Bronchial epithelial cell (primary cell): ENCODE measurements around the gene CX3CR1. TPM values are rescaled to one million over a fixed set of nuclear protein-coding genes. Genes with fewer than 3 reads are reported as not detected.
"Not testable (repeated sequence)": the region's sequence is repeated elsewhere in the genome, so short reads cannot be mapped to it uniquely, and the experiment has no call there.

Source experiments
- DNase-seq: peaks from one replicate; pipeline ENCODE4 v3.0.0-alpha.2; 2010; ENCODE audit warnings: low read depth
- FAIRE-seq: peaks from 2 replicates; lab custom pipeline; 2011; peaks lifted over from hg19 to GRCh38; lab: Jason Lieb, UNC
- H3K27me3 ChIP-seq: 2 replicates; pipeline ENCODE4 v1.5.1; 2011; ENCODE audit warnings: low read length; ENCODE audit not compliant: control insufficient read depth, insufficient read depth
- H3K36me3 ChIP-seq: 2 replicates; pipeline ENCODE4 v1.5.1; 2011; ENCODE audit warnings: low read length; ENCODE audit not compliant: control insufficient read depth, insufficient read depth
- H3K4me3 ChIP-seq: 2 replicates; pipeline ENCODE4 v1.5.1; 2011; ENCODE audit warnings: mild to moderate bottlenecking, low read depth, low read length, control low read depth
- CTCF ChIP-seq: IDR thresholded peaks from 2 replicates; pipeline ENCODE4 v1.5.1; 2011; ENCODE audit warnings: mild to moderate bottlenecking, moderate library complexity, low read length, control low read depth, inconsistent platforms; ENCODE audit not compliant: insufficient read depth, severe bottlenecking
- total RNA-seq: library from RNA; depleted of rRNA; stranded (reverse); fragments of >200 nt; gene quantifications from 2 replicates; pipeline ENCODE4 v1.2.1, GENCODE V29; 2014

The CX3CR1 gene
- total RNA-seq, 1 donor from 2014 or later = not detected

GRCh38 chr3:39241561-39241960, 38.3 kb downstream of the CX3CR1 start:
- TF ChIP-seq CTCF = no peak
- Histone ChIP-seq H3K36me3 (no peaks in the 10 kb centered on the region), H3K27me3 (peaks cover 6% of the 10 kb centered on the region), H3K4me3 (no peak overlapping the region)
- FAIRE-seq (no peak), DNase-seq (no peak)

- no peak for FAIRE-seq
- TF ChIP-seq CTCF = no peak
- Histone ChIP-seq H3K36me3 (no peaks in the 10 kb centered on the region), H3K4me3 (no peak overlapping the region), H3K27me3 (peaks cover 10% of the 10 kb centered on the region)
- no peak for DNase-seq
These were observed 42.8 kb downstream of the CX3CR1 start for GRCh38 chr3:39237027-39237426.

- DNase-seq (no peak), FAIRE-seq (no peak)
- no peak for TF ChIP-seq CTCF
- Histone ChIP-seq H3K36me3 (no peaks in the 10 kb centered on the region), H3K4me3 (no peak overlapping the region), H3K27me3 (peaks cover 10% of the 10 kb centered on the region)
These were observed 45.2 kb downstream of the CX3CR1 start for GRCh38 chr3:39234651-39235050.

- Histone ChIP-seq H3K36me3 (no peaks in the 10 kb centered on the region), H3K4me3 (no peak overlapping the region), H3K27me3 (peaks cover 7% of the 10 kb centered on the region)
- no peak for TF ChIP-seq CTCF
- no peak for DNase-seq
- no peak for FAIRE-seq
These were observed 47.0 kb downstream of the CX3CR1 start for GRCh38 chr3:39232859-39233258.

GRCh38 chr3:39230453-39230852, 49.4 kb downstream of the CX3CR1 start:
- no peak for FAIRE-seq
- Histone ChIP-seq H3K4me3 (no peak overlapping the region), H3K27me3 (peaks cover 5% of the 10 kb centered on the region), H3K36me3 (no peaks in the 10 kb centered on the region)
- no peak for TF ChIP-seq CTCF
- no peak for DNase-seq

GRCh38 chr3:39228496-39228895, 51.3 kb downstream of the CX3CR1 start:
- DNase-seq (no peak), FAIRE-seq (no peak)
- TF ChIP-seq CTCF = no peak
- no peaks in the 10 kb centered on the region for H3K36me3 ChIP-seq
- peaks cover 5% of the 10 kb centered on the region for H3K27me3 ChIP-seq
- no peak overlapping the region for H3K4me3 ChIP-seq

- DNase-seq, H3K27me3 ChIP-seq, H3K36me3 ChIP-seq, H3K4me3 ChIP-seq, FAIRE-seq: not testable (repeated sequence)
These were observed 52.2 kb downstream of the CX3CR1 start for GRCh38 chr3:39227596-39227995.
